Heart left ventricle (tissue), 13 donors: Measurements from ENCODE around the gene MLIP.

Source experiments
- POLR2A ChIP-seq, 2 donors: fragments of 450-650 bp; IDR thresholded peaks; one replicate each; pipeline ENCODE4 v1.6.1; 2017; ENCODE audit warnings: antibody characterized with exemption in 2 of 2, mild to moderate bottlenecking in 2 of 2, moderate library complexity in 2 of 2
- TF ChIP-seq, protein P1 (sequence below), 12 donors: fragments of 200-600 bp; sonication (generic) in 4 of 12; IDR thresholded peaks; one replicate each; pipeline versions ENCODE4 v1.5.0 to v1.8.0; 2018 to 2022; ENCODE audit warnings: antibody characterized with exemption in 12 of 12, mild to moderate bottlenecking in 5 of 12
- donor health status: ischemic (EF 13 %, LVEDD 7.1; RV severe dilation, severe dysfunction).
- donor health status: DM: no; HTN: yes; CAD: no.
- donor health status: DM: no; HTN: no; CAD: no.
- donor health status: ischemic (EF 25% LVEDD 6.9; RV normal size, moderate dysfunction).
- donor health status: ischemic (EF 25% LVEDD 5.7; RV mildly dilated, moderate dysfunction).
- donor health status: ischemic (EF 35%, LVEDD 5.7; RV mildly dilated, moderate dysfunction).
- donor health status: nonischemic (EF 11% LVEDD 7.7; RV severe dilation, severe dysfunction).
- donor health status: DM: yes; HTN: yes; CAD: no.
- donor health status: PGD.
- donor health status: ischemic (EF 29% LVEDD 5.4; RV normal size, mild dysfunction).
- donor health status: nonischemic (EF 23%, LVEDD 6.1; RV moderate dilation, normal function).

DNA sequence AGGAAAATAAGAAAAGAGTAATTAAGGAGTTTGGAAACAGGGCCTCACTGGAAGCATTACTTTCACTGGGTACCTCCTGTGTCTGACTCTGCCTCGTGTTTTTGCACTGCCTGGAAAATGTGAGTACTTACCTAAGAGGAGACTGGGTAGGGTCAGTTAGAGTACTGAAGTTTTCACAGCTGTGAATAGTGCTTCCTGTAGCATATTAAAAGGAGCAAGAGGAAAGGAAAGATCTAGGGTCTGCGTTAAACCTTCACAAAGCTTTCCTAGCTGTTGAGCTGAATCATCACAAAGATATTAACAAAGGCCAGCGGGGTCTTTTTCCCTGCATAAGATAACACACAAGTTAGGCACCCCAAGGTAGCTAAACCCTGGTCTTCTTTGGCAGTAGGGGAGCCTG is 82.3 kb downstream of the MLIP start:
- TF ChIP-seq POLR2A (IDR thresholded peaks at IDR 0.05) = no peak
- TF ChIP-seq, protein P1, sequence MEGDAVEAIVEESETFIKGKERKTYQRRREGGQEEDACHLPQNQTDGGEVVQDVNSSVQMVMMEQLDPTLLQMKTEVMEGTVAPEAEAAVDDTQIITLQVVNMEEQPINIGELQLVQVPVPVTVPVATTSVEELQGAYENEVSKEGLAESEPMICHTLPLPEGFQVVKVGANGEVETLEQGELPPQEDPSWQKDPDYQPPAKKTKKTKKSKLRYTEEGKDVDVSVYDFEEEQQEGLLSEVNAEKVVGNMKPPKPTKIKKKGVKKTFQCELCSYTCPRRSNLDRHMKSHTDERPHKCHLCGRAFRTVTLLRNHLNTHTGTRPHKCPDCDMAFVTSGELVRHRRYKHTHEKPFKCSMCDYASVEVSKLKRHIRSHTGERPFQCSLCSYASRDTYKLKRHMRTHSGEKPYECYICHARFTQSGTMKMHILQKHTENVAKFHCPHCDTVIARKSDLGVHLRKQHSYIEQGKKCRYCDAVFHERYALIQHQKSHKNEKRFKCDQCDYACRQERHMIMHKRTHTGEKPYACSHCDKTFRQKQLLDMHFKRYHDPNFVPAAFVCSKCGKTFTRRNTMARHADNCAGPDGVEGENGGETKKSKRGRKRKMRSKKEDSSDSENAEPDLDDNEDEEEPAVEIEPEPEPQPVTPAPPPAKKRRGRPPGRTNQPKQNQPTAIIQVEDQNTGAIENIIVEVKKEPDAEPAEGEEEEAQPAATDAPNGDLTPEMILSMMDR (IDR thresholded peaks at IDR 0.05) = no peak
